Measurements from ENCODE around the gene PIK3R5. TPM values are rescaled to one million over a fixed set of nuclear protein-coding genes. Genes with fewer than 3 reads are reported as not detected.

PIK3R5 gene
- total and polyA plus RNA-seq, 2 donors (not counting 1 experiment from before 2014, with no cell fraction given): 0.15 TPM; not detected in 1

DNA sequence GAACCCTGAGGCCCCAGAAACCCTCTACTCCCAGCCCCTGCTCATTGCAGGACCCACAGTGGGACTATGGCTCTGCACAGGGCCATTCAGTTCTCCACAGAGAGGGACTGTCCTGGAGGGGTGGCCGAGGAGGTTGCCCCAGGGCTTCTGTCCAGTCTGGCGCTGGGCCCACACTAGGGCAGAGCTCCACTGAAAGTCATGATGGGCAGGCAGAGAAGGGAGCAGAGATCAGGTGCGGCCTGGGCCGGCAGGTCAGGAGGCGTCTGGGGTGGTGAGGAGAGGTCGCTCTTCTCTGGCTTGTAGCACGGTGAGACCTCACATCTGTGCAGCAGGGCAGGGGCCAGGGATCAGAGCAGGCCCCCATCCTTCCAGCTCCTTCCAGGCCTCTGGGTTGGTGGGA lies 85.0 kb downstream of the PIK3R5 start:
- H3K4me1 ChIP-seq (ENCODE audit: control insufficient read depth, extremely low read depth, insufficient read depth, low read length): no peaks in the 10 kb centered on the region
- H3K9ac ChIP-seq (ENCODE audit: insufficient read depth, low read length): no peak overlapping the region
- H3K27ac ChIP-seq (ENCODE audit: insufficient read depth, low read length): no peak overlapping the region
- no peak overlapping the region for H3K4me2 ChIP-seq (ENCODE audit: extremely low read depth, insufficient read depth, low read length)
- no peak for DNase-seq (ENCODE audit: low read depth in 2 of 2)
- no peaks in the 10 kb centered on the region for H3K9me3 ChIP-seq (ENCODE audit: control insufficient read depth, insufficient read depth, low read depth, low read length)
- no peak overlapping the region for H2AFZ ChIP-seq (ENCODE audit: low read length)
- H4K20me1 ChIP-seq (ENCODE audit: control insufficient read depth, extremely low read depth, insufficient read depth, low read length): no peaks in the 10 kb centered on the region
- H3K36me3 ChIP-seq (ENCODE audit: control insufficient read depth, insufficient read depth, low read length): no peaks in the 10 kb centered on the region
- H3K27me3 ChIP-seq (ENCODE audit: control insufficient read depth, insufficient read depth, low read length): no peaks in the 10 kb centered on the region
- H3K79me2 ChIP-seq (ENCODE audit: control insufficient read depth, insufficient read depth, low read length): no peaks in the 10 kb centered on the region
- TF ChIP-seq EZH2 (IDR thresholded peaks at IDR 0.05; ENCODE audit: low read length, missing control alignments): no peak
- no peak for TF ChIP-seq CTCF (conservative IDR thresholded peaks at IDR 0.05 in 1 of 2, IDR thresholded peaks at IDR 0.05 in 1 of 2; ENCODE audit: low read depth in 1 of 2, low read length in 2 of 2)
- H3K4me3 ChIP-seq (replicated peaks in 1 of 4; ENCODE audit: control extremely low read depth in 1 of 4, insufficient read depth in 1 of 4, low read depth in 3 of 4, low read length in 4 of 4): no peak overlapping the region

- TF ChIP-seq EZH2 (IDR thresholded peaks at IDR 0.05; ENCODE audit: low read length, missing control alignments): no peak
- TF ChIP-seq CTCF (conservative IDR thresholded peaks at IDR 0.05 in 1 of 2, IDR thresholded peaks at IDR 0.05 in 1 of 2; ENCODE audit: low read depth in 1 of 2, low read length in 2 of 2): no peak
- no peak for DNase-seq (ENCODE audit: low read depth in 2 of 2)
- Histone ChIP-seq H3K36me3 (ENCODE audit: control insufficient read depth, insufficient read depth, low read length) (no peaks in the 10 kb centered on the region), H3K27me3 (ENCODE audit: control insufficient read depth, insufficient read depth, low read length) (no peaks in the 10 kb centered on the region), H3K4me2 (ENCODE audit: extremely low read depth, insufficient read depth, low read length) (no peak overlapping the region), H2AFZ (ENCODE audit: low read length) (no peak overlapping the region), H3K27ac (ENCODE audit: insufficient read depth, low read length) (no peak overlapping the region), H3K4me3 (replicated peaks in 1 of 4; ENCODE audit: control extremely low read depth in 1 of 4, insufficient read depth in 1 of 4, low read depth in 3 of 4, low read length in 4 of 4) (no peak overlapping the region), H4K20me1 (ENCODE audit: control insufficient read depth, extremely low read depth, insufficient read depth, low read length) (no peaks in the 10 kb centered on the region), H3K79me2 (ENCODE audit: control insufficient read depth, insufficient read depth, low read length) (no peaks in the 10 kb centered on the region), H3K9me3 (ENCODE audit: control insufficient read depth, insufficient read depth, low read depth, low read length) (no peaks in the 10 kb centered on the region), H3K9ac (ENCODE audit: insufficient read depth, low read length) (no peak overlapping the region), H3K4me1 (ENCODE audit: control insufficient read depth, extremely low read depth, insufficient read depth, low read length) (no peaks in the 10 kb centered on the region)
Measured at GRCh38 chr17:8879410-8879809, 86.1 kb downstream of the PIK3R5 start.

DNA sequence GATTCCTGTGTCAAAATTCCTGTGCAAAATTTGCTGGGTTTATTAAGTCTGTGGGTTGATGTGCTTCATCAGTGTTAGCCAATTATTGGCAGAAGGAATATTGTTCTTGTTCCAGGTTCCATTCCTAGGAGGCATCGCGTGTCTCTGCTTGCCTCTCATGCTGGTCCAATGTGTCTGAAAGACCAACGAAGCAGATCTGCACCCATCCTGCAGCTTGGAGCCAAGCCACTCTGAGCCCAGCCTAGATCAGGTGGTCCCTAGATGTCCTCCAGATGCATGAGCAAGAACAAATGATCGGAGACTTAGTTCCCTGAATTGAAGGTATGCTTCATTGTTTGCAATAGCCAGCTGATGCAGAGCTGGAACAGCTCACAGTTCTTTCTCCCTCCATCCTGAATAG lies 87.5 kb downstream of the PIK3R5 start:
- Histone ChIP-seq H3K4me3 (replicated peaks in 1 of 4; ENCODE audit: control extremely low read depth in 1 of 4, insufficient read depth in 1 of 4, low read depth in 3 of 4, low read length in 4 of 4) (no peak overlapping the region), H3K9me3 (ENCODE audit: control insufficient read depth, insufficient read depth, low read depth, low read length) (no peaks in the 10 kb centered on the region), H3K27ac (ENCODE audit: insufficient read depth, low read length) (no peak overlapping the region), H3K9ac (ENCODE audit: insufficient read depth, low read length) (no peak overlapping the region), H2AFZ (ENCODE audit: low read length) (no peak overlapping the region), H3K27me3 (ENCODE audit: control insufficient read depth, insufficient read depth, low read length) (no peaks in the 10 kb centered on the region), H3K36me3 (ENCODE audit: control insufficient read depth, insufficient read depth, low read length) (no peaks in the 10 kb centered on the region), H4K20me1 (ENCODE audit: control insufficient read depth, extremely low read depth, insufficient read depth, low read length) (no peaks in the 10 kb centered on the region), H3K4me2 (ENCODE audit: extremely low read depth, insufficient read depth, low read length) (no peak overlapping the region), H3K4me1 (ENCODE audit: control insufficient read depth, extremely low read depth, insufficient read depth, low read length) (no peaks in the 10 kb centered on the region), H3K79me2 (ENCODE audit: control insufficient read depth, insufficient read depth, low read length) (no peaks in the 10 kb centered on the region)
- no peak for DNase-seq (ENCODE audit: low read depth in 2 of 2)
- TF ChIP-seq EZH2 (IDR thresholded peaks at IDR 0.05; ENCODE audit: low read length, missing control alignments): no peak
- TF ChIP-seq CTCF (conservative IDR thresholded peaks at IDR 0.05 in 1 of 2, IDR thresholded peaks at IDR 0.05 in 1 of 2; ENCODE audit: low read depth in 1 of 2, low read length in 2 of 2): no peak

All from fibroblast of lung (primary cell).